Fibroblast of skin of right quadriceps (primary cell): ENCODE measurements around the gene CNR2.
"Not testable (repeated sequence)": the region's sequence is repeated elsewhere in the genome, so short reads cannot be mapped to it uniquely, and the experiment has no call there.

ENCODE experiments used
- DNase-seq: peaks from one replicate; pipeline ENCODE4 v3.0.0-alpha.2; 2013

The CNR2 gene

DNA sequence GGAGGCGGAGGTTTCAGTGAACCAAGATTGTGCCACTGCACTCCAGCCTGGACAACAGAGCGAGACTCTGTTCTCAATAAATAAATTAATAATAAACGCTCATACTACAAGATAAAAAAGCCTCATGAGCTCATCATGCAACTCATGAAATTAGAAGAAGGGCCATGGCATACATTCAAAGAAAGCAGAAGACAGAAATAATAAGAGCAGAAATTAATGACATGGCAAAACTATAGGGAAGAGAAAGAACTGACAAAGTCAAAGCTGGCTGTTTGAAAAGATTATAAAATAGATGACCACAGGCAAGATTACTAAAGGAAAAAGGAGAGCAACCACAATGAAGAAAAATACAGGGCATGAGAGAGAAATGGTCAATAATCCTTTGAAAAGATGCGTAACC, 30.4 kb downstream of the CNR2 start:
- DNase-seq, result no peak

DNA sequence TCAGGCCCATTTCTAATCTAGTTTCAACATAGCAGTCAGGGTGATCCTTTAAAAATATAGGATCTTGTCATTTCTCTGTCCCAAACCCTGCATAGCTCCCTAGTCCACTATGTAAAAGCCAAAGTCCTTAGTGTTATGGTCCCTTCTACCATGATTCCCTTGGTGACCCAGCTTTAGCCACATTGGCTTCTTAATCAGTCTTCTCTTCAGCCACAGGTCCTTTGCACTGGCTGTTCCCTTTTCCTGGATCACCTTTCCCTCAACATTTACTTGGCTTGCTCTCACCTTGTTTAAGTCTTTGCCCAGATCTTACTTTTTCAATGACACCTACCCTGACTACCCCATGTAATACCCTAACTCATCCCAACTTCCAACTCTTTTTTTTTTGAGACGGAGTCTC, 33.4 kb downstream of the CNR2 start:
- no peak for DNase-seq

DNA sequence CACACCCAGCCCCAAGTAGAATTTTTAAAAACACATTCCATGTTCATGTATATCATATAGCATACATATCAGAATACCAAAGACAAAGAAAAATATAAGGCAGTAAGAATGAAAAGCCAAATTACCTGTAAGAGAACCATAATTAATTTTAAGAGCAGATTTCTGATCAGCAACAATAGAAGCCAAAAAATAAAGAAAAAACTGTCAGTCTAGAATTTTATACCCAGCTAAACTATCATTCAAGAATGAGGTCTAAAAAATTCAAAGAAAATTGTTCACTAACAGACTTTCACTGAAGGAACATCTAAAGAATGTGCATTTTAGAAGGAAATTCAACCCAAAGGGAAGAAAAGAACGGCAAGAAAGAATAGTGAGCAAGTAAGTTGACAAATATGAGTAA, 34.5 kb downstream of the CNR2 start:
- DNase-seq, result no peak

DNA sequence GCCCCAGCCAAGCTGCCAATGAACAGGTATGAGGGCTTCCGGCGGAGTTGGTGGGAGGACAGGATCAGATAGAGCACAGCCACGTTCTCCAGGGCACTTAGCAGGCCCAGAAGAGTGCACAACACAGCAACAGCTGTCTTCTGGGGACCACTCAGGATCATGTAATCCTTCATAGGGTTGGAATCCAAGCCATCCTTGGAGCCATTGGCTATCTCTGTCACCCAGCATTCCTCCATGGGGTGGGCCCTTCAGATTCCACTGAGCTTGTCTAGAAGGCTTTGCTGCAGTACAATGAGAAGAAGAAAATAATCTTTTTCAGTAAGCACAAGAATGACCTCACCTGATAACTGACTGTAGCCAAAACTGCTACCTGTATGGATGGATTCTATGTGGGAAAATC, 37.8 kb downstream of the CNR2 start:
- no peak for DNase-seq

DNA sequence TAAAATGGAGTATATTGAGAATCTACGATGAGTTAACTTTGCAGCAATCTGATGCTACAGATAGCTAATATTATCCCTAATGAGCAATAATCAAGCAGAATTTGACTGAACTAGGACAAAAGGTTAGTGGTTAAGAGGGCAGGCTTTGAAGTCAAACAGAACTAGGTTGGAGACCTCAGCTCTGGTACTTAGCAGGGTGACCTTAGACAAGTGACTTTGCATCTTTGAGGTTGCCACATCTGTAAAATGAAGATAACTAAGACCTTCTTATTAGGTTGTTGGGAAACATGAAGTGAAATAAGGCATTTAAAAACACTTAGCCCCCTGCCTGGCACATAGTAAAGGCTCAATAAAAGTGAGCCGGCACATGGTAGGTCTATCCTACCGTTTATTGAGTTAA, 40.7 kb downstream of the CNR2 start:
- DNase-seq, result no peak

DNA sequence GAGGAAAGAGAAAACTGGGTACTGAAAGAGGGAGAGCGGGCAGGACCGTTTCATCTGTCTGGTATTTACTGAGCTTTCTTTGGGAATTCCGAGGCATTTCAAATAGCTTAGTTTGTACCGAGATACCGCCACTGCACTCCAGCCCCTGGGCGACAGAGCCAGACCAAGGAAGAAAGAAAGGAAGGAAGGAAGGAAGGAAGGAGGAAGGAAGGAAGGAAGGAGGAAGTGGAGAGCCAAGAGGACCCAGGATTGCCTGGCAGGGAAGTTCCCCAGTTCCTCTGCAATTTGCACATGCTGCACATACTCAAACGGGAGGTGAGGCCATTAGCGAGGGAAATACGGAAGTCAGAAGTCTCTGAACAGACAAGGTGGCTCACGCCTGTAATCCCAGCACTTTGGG, 44.1 kb downstream of the CNR2 start:
- no peak for DNase-seq

DNA sequence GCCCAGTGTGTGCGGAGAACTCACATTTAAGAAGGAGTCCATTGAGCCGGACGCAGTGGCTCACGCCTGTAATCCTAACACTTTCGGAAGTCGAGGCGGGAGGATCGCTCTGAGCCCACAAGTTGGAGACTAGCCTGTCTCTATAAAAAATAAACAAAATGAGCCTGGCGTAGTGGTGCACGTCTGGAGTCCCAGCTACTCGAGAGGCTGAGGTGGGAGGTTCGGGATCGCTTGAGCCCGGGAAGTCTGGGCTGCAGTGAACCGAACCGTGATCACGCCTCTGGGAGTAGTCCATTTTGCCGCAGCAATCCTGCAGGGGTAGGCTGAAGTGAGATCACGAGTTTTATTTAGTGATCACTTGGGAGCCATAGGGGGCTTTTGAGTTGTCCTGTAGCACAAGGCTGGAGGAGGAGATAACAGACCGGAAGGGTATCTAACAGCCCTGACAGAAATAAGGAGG, 44.6 kb downstream of the CNR2 start:
- DNase-seq, result no peak

DNA sequence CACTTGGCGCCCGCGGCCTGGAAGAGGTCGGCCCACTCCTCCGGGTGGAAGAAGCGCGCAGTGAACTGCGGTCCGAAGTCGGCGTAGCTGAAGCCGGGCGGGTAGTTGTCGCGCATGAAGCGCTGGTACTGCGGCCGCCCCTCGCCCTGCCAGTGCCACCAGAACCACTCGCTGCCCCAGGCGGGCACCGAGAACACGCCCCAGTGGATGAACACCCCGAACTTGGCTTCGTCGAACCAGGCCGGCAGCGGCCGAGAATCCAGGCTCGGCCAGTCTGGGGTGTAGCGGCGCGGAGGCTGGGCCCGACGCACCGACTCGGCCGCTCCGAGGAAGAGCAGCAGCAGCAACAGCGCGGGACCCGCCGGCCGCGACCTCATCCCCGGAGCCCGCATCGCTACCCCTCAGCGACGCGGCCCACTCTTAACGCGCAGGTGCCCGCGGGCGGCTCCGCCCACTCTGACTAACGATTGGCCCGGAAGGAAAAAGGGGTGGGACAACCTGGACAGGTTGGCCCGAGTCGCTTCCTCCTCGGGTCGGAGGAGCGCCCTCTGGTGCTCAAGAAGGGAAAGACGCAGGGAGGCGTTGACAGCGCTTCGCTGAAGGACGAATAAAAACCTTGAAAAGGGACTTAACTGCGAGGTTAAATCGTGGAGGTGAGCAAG, 45.1 kb downstream of the CNR2 start, which contains the start of gene FUCA1:
Gene FUCA1, minus strand, starts transcription at position 396 of the 662 bp plus-strand sequence. Its CDS starts 4 bp downstream, at position 392.
- peak; percentile 77 for DNase-seq

DNA sequence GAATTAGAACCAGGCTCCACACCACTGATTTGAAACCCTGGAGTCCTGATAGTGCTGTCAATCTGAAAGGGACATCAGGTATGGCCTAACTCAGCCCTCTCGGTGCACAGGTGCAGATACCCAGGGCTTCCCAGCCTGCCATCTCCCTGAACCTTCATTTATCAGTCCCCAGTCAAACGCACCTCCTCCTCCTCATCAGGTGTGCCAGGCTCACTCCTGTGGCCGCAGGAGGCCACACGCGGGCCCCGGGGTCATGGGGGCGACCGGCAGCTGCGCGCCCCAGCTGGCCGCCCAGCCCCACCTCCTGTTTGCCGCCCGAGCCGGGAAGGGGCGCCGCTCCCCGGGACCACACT, 45.6 kb downstream of the CNR2 start:
- no peak for DNase-seq

DNA sequence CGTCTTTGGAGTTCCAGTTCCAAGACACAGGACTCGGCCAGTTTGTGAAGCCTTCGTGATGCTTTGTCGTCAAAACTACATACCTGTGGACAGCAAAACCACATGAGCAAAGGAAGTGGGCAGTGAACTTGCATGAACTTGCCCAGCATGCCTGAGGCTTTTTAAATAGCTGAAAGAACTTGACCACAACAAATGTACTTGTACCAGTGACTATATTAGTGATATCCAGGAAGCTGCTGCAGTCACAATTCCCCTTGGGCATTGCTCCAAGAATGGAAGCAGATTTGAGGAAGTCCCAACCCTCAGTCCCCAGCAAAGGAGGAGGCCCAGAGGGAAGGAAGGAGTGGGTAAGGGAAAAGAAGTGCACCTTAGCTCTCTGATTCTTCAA, 47.6 kb downstream of the CNR2 start:
- DNase-seq, result peak; percentile 6

DNA sequence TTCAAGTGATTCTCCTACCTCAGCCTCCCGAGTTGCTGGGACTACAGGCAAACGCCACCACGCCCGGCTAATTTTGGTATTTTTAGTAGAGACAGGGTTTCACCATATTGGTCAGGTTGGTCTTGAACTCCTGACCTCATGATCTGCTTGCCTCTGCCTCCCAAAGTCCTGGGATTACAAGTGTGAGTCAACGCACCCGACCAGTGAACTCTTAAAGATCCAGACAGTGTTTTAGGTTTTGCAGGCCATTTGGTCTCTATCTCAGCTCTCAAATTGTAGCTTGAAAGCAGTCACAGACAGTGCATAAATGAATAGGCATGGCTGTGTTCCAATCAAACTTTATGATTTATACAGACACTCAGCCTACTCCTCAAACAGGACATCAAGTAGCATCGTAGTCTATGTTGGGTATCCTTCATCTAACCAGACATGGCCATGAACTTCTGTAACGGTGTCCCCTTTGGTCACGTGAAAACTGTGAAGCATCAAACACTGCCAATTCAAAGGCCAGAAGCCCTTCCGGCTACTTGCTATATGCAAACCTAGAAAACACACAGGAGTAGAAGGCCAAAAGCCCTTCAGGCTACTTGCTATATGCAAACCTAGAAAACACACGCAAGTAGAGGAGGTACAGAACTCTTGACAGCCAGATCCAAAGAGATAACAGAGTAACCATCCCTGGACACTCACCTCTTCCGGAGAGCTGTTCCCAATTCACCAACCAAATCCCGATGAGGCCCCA, 48.2 kb downstream of the CNR2 start:
- DNase-seq, result no peak

DNA sequence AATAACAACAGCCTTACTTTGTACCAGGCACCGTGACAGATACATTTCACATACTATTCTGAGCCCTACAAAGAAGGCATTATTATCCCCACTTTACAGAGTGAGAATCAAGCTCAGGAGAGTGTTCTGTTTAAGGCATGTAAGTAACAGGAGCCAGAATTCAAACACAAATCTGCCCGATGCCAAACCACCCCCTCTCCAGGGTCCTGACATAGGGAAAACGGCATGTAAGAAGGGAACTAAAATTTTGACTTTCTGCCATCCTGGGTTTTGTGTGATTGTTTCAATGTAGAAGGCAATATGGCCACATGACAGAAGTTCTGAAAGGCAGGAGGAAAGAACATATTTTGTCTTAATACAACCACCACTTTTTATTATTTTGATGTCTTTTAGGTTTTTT, 50.5 kb downstream of the CNR2 start:
- no peak for DNase-seq

DNA sequence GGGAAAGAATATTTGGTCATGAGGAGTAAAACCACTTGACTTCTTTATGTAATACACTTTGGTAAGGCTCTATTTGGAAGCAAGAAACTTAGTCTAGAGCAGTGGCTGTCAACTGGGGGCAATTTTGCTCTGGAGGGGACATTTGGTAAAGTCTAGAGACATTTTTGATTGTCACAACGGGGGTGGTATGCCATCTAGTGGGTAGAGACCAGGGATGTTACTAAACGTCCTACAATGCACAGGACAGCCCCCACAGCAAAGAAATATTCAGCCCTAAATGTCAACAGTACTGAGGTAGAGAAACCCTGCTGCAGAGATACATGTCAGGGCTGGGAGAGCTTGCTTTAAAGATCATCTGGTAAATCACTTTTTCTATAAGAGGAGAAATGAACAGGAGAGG, 58.6 kb downstream of the CNR2 start:
- DNase-seq, result no peak

DNA sequence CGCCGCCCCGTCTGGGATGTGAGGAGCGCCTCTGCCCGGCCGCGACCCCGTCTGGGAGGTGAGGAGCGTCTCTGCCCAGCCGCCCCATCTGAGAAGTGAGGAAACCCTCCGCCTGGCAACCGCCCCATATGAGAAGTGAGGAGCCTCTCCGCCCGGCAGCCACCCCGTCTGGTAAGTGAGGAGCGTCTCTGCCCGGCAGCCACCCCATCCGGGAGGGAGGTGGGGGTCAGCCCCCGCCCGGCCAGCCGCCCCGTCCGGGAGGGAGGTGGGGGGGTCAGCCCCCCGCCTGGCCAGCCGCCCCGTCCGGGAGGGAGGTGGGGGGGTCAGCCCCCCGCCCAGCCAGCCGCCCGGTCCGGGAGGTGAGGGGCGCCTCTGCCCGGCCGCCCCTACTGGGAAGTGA, 60.0 kb downstream of the CNR2 start:
- not testable (repeated sequence) for DNase-seq

DNA sequence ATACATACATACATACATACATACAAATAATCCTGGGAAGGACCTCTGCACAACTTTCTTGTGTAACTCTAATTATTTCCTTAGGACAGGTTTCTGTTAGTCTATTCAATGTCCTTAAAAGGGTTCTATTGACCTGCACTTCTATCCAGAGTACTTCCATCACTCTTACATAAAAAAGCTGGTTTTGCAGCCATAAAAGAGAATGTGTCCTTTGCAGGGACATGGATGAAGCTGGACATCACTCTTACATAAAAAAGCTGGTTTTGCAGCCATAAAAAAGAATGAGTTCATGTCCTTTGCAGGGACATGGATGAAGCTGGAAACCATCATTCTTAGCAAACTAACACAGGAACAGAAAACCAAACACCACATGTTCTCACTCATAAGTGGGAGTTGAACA, 61.8 kb downstream of the CNR2 start:
- not testable (repeated sequence) for DNase-seq

DNA sequence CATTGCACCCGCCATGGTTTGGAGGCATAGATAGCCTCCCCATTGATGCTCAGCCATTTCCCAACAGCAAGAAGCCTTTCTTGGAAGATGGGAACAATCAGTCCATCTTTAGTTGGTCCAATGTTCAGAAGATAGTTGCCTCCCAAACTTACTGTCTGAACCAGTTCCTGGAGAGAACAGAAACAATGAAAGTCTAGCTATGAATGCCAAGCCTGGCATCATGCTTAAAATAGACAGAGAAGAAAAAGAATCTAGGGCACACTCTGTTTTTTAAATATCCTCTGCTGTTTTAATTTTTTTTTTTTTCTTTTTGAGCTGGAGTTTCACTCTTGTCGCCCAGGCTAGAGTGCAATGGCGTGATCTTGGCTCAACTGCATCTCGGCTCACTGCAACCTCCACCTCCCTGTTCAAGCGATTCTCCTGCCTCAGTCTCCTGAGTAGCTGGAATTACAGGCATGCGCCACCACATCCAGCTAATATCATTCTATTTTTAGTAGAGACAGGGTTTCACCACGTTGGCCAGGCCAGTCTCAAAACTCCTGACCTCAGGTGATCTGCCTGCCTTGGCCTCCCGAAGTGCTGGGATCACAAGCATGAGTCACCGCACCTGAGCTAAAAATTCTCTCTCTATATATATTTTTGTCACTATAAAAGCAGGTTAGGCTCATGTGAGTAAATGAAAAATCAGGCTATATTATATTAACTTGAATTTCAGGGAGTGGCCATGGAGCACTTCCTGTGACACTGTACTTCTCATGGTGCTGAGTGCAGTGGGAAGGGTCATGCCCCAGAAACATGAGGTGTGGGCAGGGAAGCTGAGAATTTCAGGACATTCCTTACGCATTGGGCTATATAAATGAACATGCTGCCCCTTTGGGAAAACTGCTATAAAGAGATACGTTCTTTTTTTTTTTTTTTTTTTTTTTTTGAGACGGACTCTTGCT, 64.2 kb downstream of the CNR2 start:
- no peak for DNase-seq

DNA sequence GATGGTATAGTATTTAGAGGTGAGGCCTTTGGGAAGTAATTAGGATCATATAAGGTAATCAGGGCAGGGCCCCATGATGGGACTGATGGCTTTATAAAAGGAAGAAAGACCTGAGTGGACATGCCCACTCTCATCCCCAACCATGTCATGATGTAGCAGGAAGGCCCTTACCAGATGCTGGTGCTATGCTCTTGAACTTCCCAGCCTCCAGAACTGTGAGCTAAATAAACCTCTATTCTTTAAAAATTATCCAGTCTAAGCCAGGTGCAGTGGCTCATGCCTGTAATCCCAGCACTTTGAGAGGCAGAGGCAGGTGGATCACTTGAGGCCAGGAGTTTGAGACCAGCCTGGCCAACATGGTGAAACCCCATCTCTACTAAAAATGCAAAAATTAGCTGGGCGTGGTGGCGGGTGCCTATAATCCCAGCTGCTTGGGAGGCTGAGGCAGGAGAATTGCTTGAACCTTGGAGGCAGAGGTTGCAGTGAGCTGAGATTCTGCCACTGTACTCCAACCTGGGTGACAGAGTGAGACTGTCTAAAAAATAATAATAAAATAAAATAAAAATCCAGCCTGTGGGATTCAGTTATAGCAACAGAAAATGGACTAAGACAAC, 65.6 kb downstream of the CNR2 start:
- DNase-seq, result not testable (repeated sequence)

DNA sequence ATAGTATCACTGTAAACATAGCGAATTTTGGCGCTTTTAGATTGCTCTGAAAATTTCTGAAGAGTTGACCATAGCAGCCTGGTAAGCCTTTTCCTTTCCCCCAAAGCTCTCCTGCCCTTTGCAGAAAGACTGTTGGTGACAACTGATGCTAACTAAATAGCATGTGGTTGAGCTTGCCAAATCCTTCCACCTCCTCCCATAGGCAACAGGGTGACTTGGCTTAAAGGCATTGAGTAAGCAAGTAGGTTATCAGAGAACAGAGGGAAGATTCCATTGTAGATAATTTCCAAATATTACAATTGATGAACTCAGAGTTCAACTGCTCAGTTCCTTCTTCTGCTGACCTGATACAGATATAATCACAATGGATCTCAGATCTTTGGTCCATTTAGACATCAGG, 68.0 kb downstream of the CNR2 start:
- no peak for DNase-seq

DNA sequence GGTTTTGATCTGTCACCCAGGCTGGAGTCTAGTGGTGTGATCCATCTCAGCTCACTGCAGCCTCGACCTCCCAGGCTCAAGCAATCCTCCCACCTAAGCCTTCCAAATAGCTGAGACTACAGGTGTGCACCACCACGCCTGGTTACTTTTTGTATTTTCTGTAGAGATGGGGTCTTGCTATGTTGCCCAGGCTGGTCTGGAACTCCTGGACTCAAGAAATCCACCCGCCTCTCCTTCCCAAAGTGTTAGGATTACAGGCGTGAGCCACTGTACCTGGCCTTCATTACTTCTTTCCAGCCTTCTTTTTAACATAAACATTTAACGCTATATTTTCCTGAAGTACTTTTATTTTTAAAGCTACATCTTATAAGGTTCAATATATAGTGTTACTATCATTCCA, 69.5 kb downstream of the CNR2 start:
- no peak for DNase-seq

DNA sequence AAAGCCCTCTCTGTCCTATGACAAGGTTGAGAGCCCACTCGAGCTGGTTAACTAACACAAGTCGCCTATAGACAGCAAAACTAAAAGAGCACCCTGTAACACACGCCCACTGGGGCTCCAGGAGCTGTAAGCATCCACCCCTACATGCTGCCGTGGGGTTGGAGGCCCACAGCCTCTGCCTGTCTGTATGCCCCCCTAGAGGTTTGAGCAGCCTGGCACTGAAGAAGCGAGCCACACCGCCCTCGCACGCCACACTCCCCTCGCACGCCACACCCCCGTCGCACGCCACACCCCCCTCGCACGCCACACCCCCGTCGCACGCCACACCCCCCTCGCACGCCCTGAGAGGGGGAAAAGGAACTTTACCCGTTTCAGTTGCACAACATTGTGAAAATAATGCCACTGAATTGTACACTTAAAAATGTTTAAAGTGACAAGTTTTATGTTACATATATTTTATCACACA, 74.7 kb downstream of the CNR2 start:
- peak; percentile 28 for DNase-seq

DNA sequence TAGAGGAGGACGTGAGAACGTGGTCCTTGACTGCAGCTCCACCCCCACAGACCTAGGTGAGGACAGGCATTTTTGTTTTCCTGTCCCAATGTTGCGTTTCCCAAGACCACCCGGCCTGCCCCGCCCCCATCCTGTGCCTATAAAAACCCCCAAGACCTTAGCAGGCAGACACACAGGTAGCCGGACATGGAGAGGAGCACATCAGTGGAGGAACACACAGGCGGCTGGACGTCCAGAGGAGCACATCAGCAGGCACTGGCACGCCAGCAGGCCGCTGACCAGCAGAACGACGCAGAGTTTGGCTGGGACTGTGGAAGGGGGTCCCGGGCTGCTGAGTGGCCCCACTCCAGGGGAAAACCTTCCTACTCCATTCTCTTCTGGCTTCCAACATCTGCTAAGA, 75.3 kb downstream of the CNR2 start:
- no peak for DNase-seq

DNA sequence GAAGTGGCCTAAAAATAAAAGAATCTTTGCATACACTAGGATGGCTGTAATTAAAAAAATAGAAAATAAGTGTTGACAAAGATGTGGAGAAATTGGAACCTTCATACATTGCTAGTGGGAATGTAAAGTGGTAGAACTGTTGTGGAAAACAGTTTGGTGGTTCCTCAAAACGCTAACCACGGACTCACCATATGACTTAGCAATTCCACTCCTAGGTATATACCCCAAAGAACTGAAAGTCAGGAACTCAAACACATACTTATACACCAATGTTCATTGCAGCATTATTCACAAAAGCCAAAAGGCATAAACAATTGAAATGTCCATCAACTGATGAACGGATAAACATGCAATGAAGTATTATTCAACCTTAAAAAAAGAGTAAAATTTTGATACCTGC, 77.1 kb downstream of the CNR2 start:
- DNase-seq, result no peak

DNA sequence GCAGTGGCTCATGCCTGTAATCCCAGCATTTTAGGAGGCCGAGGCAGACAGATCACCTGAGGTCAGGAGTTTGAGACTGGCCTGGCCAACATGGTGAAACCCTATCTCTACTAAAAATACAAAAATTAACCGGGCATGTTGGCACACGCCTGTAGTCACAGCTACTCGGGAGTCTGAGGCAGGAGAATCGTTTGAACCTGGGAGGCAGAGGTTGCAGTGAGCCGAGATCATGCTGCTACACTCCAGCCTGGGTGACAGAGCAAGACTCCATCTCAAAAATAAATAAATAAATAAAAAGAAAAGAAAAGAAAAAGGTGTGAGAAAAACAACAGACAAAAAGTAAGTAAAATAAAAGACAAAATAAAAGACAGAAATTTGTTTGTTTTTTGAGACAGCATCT, 79.0 kb downstream of the CNR2 start:
- not testable (repeated sequence) for DNase-seq
